DMS 273 (cell line): ENCODE data around the gene PIP.
A peak's percentile ranks its signal among the peaks of the same experiment; 100 is the strongest.
"Not testable (repeated sequence)": the region's sequence is repeated elsewhere in the genome, so short reads cannot be mapped to it uniquely, and the experiment has no call there.

Experiments used
- DNase-seq: peaks from one replicate; lab custom pipeline; 2025; ENCODE audit not compliant: unreplicated experiment; lab: John Stamatoyannopoulos, UW

Gene PIP

GRCh38 chr7:143131781-143132180 is at the start of gene PIP:
Gene PIP (plus strand): TSS chr7:143132077. CDS start chr7:143132117, 40 bp downstream.
- no peak for DNase-seq

- DNase-seq = no peak
These were observed 46.8 kb upstream of the PIP start for GRCh38 chr7:143085109-143085508.

GRCh38 chr7:143085610-143086009 is 46.3 kb upstream of the PIP start:
- not testable (repeated sequence) for DNase-seq

GRCh38 chr7:143088549-143089231 is 43.2 kb upstream of the PIP start:
- DNase-seq = not testable (repeated sequence)

GRCh38 chr7:143096146-143096545 is 35.7 kb upstream of the PIP start:
- DNase-seq = no peak

- DNase-seq = not testable (repeated sequence)
These were observed 32.3 kb upstream of the PIP start for GRCh38 chr7:143099579-143099978.

- no peak for DNase-seq
These were observed 27.1 kb upstream of the PIP start for GRCh38 chr7:143104759-143105158.

GRCh38 chr7:143108019-143108418 is 23.9 kb upstream of the PIP start:
- not testable (repeated sequence) for DNase-seq

- no peak for DNase-seq
These were observed 14.5 kb upstream of the PIP start for GRCh38 chr7:143117395-143117794.

GRCh38 chr7:143120691-143121405 is 11.0 kb upstream of the PIP start:
- no peak for DNase-seq

- DNase-seq = not testable (repeated sequence)
These were observed 8.6 kb upstream of the PIP start for GRCh38 chr7:143123326-143123725.

- no peak for DNase-seq
These were observed 5.7 kb upstream of the PIP start for GRCh38 chr7:143126146-143126545.

- DNase-seq = no peak
These were observed 2.8 kb upstream of the PIP start for GRCh38 chr7:143129051-143129450.

- no peak for DNase-seq
These were observed 2.4 kb upstream of the PIP start for GRCh38 chr7:143129477-143129876.

GRCh38 chr7:143130541-143130940 is 1.3 kb upstream of the PIP start:
- no peak for DNase-seq

GRCh38 chr7:143147070-143147469 is 15.2 kb downstream of the PIP start:
- DNase-seq = no peak

GRCh38 chr7:143148050-143148449 is 16.2 kb downstream of the PIP start:
- no peak for DNase-seq

GRCh38 chr7:143148651-143149050 is 16.8 kb downstream of the PIP start:
- DNase-seq = no peak

- not testable (repeated sequence) for DNase-seq
These were observed 18.8 kb downstream of the PIP start for GRCh38 chr7:143150696-143151095.

GRCh38 chr7:143158617-143159016 is 26.7 kb downstream of the PIP start:
- not testable (repeated sequence) for DNase-seq

GRCh38 chr7:143171697-143172096 is 39.8 kb downstream of the PIP start:
- DNase-seq = no peak

GRCh38 chr7:143172354-143172753 is 40.5 kb downstream of the PIP start:
- peak; percentile 80 for DNase-seq
